KBM-7 (cell line): ENCODE results near the gene SYNGAP1.

Experiments
- DNase-seq: peaks from one replicate; pipeline ENCODE4 v3.0.0-alpha.2; 2015
- in situ Hi-C: fragments of 300-500 bp; cut with MboI; formaldehyde crosslinking; loops from 2 replicates; pipeline ENCODE4 v1.14.3; 2020; ENCODE audit warnings: low sequenced_read_pairs, low pct_unique_long_range_greater_than_20kb, mixed read lengths

SYNGAP1 gene

DNA sequence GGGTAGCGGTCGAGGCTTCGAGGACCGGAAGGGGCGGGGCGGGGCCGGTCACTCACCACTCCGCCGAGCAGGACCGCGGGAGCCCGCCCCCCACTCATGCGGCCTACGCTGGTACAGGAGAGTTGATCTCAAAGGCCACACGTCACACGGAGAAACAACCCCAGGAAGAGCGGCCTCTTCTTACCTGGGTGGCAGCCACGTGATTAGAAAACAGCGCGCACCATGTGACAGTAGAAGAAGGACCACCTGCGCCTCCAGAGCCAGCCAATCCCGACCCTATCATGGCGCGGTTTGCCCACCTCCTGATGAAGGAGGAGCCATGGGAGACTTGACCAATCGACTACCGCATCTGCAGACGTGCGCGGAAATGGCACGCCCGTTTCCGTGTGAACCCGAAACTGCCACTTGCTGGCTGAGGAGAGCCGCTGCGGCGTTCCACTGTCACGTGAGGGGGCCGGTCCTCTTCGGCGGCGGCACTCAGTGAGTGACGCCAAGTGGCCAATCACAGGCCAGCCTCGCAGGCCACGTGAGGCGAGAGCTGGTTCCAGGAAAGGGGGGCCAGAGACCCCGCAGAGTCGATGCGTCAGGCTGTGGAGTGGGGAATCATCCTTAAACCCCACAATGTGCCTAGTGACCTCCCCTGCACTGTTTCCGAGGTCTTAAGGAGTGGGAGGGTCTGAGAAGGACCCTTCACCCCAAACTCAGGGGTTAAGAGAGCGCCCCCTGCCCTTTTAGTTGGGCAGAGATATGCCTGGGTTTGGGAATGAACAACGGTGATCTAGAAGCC, 1.8 kb upstream of the SYNGAP1 start, which contains the start of gene CUTA:
Gene CUTA, minus strand, starts transcription at position 205 of the 787 bp plus-strand sequence. Its CDS starts 107 bp downstream, at position 98.
- peak; percentile 100 for DNase-seq
- in situ Hi-C loops: no loop called here

DNA sequence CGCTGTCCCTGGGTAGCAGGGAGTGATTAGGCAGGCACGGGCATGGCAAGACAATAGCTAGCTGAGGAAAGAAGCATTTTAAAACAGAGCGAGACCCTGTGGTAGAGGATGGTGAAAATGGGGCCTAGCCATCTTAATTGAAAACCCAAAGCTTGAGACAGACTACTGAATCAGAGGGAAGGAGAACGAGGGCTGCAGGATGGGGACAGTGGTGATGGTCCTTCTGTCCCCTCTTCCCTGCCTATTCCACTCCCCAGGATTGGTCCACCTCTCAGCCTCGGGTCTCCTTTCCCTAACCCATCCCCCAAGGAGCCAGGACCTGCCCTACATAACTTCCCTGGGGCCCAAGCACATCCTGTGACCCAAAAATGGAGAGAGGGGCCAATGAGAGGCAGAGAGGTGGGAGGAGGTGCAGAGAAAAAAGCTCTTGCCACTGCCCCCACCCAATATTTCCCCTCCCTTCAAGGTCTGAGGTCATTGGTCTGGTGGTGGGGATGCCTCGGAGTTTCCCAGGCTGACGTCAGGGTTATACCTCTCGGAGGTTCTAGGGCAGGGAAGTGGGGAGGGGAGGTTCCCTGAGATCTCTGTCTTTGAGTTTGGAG, 1.1 kb upstream of the SYNGAP1 start:
- in situ Hi-C loops: no loop called here
- no peak for DNase-seq

DNA sequence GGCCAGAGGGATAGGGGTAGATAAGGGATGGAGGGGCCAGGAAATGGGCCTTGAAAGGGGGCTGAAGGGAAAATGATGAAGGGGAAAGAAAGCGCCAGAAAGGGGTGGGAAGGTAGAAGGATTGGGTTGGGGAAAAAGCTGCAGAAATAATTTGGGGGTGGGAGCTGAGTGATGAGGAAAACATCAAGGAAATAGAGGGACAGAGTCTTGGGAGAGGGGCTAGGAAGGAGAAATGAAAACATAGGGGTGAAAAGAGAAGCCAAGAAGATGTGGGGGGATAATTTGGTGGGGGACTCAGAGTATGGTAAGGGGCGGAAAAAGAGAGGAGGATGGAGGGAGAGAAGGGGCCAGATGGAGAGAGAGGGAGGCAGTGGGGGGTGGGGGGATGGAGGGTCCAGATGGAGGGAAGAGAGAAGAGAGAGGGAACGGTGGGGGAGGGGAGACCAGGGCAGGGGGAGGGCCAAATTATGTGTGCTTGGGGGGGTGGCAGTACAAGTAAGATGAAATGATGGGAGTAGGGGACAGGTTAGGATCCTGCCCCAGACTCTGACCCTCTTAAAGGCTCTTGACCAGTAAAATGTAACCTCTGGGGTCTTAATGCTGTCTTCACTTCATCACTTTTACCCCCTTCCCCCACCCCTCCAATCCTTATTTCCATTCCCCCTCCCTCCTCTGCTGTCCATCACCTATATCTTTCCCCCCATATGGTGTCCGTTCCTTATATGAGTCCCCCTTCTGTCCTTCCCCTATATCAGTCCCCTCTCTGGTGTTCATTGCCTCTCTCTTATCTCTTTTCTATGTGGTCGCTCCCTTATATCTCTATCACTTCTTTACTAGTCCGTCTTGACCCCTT, 852 bp downstream of the SYNGAP1 start:
- in situ Hi-C loops: no loop called here
- DNase-seq: no peak

DNA sequence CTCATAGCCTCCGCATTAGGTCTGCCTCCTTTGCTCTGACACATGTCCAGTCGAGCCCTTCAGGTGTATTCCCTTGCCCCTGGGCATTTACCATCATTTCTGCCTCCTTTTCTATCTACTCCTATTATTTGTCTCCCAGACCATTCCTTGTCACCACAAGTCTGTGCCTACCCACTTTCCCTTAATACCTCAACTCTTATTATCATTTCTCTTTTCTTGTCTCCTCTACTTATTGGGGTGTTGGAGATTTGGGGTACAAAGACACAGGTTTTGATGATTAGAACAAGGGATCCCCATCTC, 1.4 kb downstream of the SYNGAP1 start:
- no peak for DNase-seq
- in situ Hi-C loops: no loop called here

DNA sequence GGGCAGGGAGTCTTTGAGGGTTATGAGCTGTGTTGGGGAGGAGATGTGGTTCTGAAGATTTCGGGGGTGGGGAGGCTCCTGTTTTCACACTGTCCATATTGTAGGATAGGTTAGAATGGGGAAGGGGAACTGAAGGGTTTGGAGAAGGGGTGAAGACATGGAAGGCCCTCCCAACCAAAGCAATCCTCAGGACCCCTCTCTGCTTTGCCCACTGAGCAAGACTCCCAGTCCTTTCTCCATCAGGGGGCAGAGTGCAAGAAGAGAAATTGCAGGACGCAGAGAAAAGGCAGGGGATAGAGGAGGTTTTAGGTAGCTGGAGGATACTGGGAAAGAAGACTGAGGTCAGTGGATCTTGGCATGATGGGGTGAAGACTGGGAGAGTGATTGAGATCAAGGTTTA, 3.9 kb downstream of the SYNGAP1 start:
- in situ Hi-C loops: no loop called here
- DNase-seq: no peak

DNA sequence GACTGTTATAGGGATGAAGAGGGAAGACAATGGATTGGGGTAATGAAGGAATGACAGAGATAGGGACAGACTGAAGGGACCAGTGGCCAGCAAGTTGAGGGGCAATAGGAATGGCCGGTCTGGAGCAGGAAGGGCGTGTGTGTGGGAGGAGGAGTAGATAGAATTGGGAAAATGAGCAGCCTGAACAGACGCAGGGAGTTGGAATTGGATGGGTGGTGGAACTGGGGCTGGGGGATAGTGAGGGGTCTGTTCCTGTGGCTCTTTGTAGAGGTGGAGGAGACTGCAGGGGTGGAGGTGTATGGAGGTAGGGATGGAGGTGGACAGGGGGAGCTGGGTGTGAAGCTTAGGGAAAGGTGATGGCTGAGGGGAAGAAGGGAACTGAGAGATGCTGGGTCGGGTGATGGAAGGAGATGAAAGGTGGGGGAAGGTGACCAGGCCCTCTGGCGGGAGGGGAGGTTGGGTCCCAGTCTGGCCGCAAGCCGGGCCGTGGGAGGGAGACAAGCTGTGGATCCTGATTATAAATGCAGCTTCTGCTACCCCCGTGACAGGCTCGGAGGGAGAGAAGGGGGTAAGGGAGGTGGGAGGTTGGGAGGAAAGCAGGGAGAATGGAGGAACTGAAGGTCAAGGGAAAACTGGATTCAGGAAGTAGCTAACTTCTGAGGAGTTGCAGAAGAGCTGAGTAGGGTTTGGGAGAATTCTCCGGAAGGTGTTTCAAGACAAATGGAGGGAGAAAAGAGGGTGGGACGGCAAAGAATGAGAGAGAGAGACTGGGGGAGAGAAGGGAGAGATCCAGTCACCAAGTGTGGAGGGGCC, 5.2 kb downstream of the SYNGAP1 start:
- no peak for DNase-seq
- in situ Hi-C loops: no loop called here

DNA sequence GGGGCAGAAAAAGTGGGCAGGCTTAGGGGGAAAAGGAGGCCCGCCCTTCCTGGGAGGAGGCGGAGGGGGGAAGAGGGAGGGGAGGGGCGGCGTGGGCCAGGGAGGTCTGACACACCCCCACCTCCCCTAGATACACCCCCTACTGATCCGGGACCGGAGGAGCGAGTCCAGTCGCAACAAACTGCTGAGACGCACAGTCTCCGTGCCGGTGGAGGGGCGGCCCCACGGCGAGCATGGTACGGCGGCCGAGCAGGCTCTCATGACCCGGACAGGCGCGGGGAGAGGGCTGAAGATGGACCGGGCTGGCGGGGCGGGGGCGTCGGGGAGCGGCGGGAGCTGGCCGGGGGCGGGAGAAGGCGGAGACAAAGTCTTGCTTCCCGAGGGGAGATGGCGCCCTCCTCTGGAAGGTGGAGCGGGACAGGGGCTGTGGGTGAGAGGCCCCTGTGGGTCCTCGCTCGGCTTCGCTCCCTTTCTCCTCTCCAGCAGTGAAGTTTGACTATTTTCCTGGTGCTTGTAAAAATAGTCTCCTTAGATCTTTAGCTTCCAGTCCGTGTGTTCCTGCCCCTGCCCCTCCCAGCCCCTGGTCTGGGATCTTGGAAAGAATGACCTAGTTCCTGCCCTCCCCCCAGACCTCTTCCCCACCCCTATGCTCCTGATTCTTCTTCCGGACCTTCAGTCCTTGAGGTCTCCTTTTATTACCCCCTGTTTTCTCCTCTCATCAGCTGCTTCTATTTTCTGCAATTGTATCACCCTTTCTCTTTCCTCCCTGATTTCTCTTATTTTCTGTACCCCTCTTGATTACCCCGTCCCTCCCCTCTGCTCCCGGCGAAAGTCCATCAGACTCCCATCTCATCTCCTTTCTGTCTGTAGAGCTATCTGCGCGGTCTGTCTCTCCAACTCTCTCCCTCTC, 6.1 kb downstream of the SYNGAP1 start:
- peak; percentile 80 for DNase-seq
- in situ Hi-C loops: no loop called here

DNA sequence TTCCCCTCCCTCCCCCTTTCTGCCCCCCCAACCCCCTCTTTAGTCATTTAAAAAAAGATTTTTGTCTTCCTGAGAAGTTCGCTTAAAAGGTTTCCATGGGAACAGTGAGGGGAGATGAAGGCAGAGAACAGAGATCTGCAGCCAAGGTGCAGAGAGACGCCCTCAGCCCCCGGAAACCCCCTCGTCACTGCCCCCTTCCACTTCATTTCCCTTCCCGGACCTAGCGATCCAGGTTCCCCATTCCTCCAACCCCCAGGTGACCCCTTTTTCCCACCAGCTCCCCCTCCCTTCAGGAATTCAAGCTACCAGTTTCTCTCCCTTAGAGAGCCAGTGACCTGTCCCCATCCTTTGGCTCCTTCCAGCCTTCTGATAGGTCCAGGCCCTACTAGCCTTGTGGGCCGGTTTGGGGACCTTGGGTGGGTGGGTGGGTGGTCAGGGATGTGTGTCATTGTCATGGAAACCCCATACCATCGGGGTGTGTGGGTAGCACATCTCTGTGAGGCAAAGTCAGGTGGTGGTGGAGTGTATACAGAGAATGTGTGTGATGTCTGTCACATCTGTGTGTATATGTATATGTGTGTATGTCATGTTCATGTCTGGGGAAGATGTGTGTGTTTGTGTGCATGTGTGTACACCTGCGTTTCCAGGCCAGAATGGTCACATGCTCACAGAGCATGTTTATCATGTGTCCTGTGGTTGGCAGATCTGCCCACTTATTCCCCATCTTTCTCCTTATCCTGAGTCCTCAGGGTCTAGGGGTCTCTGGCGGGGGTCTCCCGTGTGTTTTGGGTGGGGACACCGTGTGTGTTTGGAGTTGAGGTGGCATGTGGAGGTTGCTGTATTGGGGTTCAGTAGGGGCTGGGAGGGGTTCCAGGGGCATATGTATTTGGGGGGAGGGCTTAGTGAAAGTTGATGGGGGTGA, 7.0 kb downstream of the SYNGAP1 start:
- in situ Hi-C loops: no loop called here
- no peak for DNase-seq

DNA sequence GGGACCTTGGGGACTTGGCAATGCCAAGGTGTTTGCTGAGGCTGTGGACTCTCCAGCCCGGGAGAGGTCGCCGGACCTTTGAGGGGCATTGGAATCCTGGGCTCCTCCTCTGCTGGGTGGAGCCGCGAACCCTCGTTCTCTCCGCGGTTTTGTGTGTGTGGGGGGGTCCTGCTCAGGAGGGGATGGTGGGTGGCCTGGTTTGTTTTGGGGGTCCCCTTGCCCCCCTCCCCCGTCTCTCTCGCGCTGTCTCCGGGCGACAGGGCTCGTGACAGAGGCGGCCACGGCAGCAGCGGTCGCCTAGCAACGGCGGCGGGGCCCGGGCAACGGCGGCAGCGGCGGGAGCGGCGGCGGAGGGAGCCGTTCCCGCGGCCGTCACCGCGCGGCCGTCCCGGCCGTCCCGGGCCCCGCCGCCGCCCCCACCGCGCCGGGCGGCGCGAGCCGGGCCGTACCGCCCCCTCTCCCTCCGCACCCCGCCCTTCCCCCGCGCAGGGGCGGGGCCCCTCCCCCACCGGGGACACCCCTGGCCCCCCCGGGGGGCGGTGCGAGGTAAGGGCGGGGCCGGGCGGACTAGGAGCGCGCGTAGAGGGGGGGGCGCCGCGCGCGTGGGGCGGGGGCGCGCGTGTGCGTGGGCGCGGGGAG, 7.8 kb downstream of the SYNGAP1 start:
- peak; percentile 28 for DNase-seq
- in situ Hi-C loops: no loop called here

DNA sequence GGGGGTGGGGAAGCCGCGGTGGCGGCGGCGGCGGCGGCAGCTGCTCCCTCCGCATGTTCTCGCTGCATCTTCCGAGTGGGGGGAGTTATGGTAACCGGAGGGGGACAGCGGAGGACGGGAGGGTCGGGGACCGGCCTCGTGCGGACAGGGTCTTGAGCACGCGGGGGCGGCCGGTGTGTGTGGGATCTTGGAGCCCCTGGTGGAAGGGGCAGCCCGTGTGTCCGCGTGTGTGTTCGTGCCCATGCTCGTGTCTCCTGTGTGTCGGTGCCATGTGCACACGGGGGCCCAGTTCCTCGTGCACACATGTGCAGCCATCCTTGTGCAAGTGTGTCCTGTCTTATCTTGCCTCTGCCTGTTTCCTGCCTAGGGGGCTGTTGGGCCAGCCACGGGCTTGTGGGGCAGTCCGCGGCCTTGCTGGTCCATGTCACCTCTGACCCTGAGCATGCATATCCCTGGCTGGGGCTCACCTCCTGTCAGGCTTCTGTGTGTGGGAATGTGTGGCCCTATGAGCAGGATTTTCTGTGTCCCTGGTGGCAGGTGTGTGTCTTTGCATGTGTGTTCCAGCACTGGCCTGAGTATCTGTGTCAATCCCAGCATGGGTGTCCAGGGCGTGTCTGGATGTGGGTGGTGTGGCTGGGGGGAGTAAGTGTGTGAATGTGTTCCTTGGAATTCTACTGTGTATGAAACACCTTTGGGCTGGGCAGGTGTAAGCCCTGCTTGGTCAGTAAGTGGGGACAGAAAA, 8.5 kb downstream of the SYNGAP1 start:
- in situ Hi-C loops: no loop called here
- DNase-seq: peak; percentile 71

DNA sequence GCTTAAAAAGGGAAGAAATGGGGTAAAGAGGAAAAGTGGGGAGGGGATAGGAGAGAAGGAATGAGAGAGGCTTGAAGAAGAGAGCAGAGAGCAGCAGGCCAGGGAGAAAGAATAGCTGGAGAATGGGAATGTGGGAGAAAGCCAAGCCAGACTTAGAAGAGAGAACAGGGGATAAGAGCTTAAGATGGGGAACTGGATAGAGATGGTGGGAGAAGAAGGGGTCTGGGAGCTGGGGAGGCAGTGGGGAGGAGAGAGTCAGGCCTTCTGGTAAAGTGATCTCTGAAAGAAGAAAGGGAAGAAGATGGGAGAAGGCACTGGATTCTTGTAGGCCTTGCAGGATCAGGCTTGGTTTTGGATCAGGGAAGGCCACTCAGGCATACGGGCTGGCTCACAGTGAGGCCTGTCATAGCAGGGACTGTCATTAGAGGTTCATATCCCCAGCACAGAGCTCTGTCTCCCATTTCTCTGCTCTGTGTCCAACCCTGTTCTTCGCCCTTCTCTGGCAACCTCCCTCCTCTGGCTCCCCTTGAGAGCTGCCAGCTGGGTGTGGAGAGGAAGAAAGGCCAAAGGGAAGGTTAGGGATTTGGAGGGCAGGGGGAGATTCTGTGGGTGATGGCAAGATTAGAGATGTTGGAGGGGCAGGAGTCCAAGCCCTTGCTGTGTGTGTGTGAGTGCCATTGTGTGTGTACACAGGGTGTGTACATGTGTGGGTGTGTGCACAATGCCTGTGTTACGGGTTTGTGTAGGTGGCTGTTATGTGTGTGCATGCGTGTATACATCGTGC, 9.3 kb downstream of the SYNGAP1 start:
- in situ Hi-C loops: no loop called here
- no peak for DNase-seq

DNA sequence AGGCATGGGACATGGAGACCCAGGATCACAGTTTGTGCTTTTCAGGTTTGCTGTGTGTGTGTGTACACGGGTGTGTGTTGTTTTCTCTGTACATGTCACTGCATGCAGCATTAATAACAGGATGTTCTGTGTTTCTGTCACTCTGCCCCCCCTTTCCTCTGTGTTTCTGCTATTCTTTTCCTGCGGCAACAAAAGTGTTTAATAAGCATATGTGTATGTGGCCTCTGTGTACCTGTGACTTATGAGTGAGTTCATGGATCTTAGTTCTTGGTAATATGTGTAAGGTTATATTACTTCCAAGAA, 9.8 kb downstream of the SYNGAP1 start:
- DNase-seq: no peak
- in situ Hi-C loops: no loop called here

DNA sequence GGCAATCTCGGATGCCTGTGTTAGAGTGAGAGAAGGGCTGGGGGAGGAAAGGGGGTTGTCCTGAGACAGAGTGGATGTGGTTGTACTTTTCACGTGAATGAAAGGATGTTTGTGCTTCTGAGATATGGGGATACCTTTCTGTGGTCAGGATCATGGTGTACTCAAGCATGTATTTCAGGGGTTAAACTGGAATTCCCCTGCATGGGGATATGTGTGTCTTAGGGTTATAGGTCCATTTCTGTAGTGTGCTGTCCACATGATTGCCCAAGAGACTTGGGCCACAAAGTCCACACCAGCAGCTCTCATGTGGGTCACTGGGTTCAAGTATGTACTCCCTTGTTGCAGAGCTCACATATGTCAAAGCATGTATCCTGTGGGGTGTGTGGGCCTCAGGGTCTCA, 10.5 kb downstream of the SYNGAP1 start:
- no peak for DNase-seq
- in situ Hi-C loops: no loop called here

DNA sequence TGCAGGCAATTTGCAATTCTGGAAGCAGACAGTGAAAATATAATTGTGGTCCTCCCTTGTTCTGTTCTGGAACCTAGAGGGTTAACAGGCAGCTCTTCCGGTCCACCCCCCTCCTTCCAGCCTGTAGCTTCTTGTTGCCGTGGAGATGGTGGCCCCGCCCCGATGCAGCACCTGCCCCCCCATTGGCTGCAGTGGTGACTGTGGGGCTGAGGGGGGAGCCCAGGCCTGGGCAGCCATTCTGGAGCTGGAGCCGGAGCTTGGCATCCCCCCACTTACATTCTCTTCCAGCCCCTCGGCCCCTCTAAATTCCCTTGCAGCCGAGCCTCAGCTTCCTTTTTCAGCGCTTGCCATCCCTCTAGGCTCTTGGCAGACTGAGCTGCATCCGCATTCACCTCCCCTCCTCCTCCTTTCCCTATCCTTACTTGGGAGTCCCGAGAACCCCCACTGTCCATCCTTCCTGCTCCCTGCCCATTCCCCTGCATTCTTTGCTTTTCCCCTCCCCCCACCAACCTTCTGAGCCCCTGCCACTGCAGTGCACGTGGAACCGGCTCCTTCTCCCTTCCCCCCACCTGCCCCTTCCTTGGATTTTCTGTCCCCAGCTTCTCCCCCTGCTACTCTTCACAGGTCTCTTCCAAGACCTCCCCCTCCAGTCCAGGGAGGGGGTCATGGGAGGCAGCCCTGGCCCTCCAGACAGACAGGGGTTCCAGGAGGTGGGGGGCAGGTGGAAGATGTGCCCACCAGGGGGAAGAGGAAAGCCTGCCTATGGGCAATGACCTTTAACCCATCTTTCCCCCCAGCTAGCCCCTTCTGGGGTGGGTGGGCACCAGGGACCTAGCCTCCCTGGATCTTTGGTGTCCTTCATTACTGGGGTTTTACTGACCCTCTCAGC, 11.4 kb downstream of the SYNGAP1 start:
- in situ Hi-C loops: no loop called here
- DNase-seq: peak; percentile 70
